ENCODE data around the gene C1orf174.
A peak's percentile ranks its signal among the peaks of the same experiment; 100 is the strongest.

C1orf174 gene

DNA sequence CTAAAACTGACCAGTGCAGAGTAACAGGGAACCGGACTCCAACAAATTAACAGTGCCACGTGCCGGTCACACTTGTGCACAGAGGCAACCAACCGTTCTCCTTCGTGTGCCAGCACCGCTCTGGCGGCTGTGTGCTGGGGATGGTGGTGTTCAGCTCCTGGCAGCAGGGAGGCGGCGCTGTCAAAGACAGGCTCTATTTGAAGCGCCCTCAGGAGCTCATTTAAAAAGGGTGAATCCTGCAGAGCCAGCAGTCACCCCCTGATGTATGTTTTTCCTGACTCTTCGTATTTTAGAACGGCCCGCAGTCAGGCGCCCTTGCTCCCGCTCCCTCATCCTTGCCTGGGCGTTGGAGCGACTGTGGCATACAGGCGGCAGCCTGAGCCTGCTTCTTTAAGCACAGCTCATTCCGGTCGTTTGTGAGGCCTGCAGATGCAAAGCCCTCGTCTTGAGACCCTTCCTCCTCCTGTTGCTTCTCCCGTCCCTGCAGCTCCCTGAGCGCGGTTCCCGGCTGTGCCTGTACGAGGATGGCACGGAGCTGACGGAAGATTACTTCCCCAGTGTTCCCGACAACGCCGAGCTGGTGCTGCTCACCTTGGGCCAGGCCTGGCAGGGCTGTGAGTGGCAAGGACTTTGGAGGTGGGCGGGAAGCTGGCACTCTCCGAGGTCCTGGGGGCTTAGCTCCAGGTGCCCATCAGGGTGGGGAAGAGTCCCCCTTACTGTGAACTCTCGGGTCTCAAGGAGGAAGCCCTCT, 41.7 kb downstream of the C1orf174 start:
- Mint-ChIP-seq H3K36me3 (peaks cover 2% of the 10 kb centered on the region), H3K27me3 (no peaks in the 10 kb centered on the region), H3K4me1 (ENCODE audit: low read depth) (peaks cover 33% of the 10 kb centered on the region), H3K27ac (peak overlapping the region; percentile 41), H3K9me3 (ENCODE audit: low read depth) (no peaks in the 10 kb centered on the region), H3K4me3 (peak overlapping the region; percentile 97)

DNA sequence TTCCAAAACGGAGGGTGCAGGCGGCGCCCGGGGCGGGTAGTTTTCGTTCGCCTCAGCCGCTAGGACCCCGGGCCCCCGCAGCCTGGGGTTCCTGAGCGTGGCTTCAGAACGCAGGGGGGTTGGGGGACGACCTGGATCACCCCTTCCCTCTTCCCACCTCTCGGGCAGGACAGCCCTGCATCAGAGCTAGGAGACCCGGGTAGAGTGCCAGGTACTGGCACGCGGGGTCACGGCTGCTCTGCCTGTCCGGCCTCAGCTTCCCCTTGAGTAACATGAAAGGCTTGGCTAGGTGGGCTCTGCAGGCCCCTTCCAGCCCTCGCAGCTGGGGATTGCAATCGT, 42.3 kb downstream of the C1orf174 start:
- H3K27me3 Mint-ChIP-seq, result no peaks in the 10 kb centered on the region
- H3K27ac Mint-ChIP-seq, result no peak overlapping the region
- no peaks in the 10 kb centered on the region for H3K9me3 Mint-ChIP-seq (ENCODE audit: low read depth)
- H3K4me3 Mint-ChIP-seq, result peak overlapping the region; percentile 97
- H3K36me3 Mint-ChIP-seq, result peaks cover 2% of the 10 kb centered on the region
- peaks cover 36% of the 10 kb centered on the region for H3K4me1 Mint-ChIP-seq (ENCODE audit: low read depth)

DNA sequence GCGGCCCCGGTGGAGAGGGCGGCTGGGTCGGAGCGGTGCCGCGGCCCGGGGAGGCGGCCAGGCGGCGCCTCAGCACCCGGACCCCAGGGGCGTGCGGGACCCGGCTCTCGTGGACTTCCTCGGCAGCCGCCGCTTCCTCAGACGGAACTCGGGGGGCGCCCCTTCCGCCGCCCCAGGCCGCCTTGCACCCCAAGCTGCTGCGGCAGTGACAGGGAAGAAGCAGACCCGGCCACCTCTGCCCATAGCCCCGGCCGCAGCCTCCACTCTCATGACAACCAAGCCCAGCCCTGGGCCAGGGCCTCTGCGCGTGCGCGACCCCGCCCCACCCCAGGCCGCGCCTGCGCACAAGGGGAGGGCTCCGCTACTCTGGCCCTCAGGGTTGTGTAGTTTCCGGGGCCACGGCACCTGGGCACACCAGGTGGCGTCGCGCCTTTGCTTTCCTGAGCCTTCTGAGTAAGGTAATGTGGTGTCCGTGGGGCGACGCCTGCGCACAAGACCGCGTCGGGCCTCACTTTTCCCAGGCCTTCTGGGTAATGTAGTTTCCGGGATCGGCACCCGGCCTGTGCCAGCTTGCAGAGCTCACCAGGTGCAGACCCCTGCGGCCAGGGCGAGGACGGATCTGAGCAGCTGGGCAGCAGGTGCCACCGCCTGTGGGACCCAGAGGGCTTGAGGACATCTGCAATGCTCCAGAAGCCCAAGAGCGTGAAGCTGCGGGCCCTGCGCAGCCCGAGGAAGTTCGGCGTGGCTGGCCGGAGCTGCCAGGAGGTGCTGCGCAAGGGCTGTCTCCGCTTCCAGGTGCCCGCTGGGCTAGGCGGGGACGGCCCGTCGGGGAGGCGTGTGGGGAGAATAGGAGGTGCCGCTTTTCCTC, 42.9 kb downstream of the C1orf174 start, which contains the start of the genes CEP104 and DFFB:
CEP104 (minus strand) TSS at position 289 of the 868 bp plus-strand sequence. CDS start 4,804 bp downstream, outside the sequence.
DFFB (plus strand) TSS at position 554 of the 868 bp plus-strand sequence; CDS start at position 682, 128 bp downstream.
- H3K4me1 Mint-ChIP-seq (ENCODE audit: low read depth), result peaks cover 36% of the 10 kb centered on the region
- peaks cover 2% of the 10 kb centered on the region for H3K36me3 Mint-ChIP-seq
- H3K27me3 Mint-ChIP-seq, result no peaks in the 10 kb centered on the region
- peak within 1 kb of the TSS; percentile 97 for H3K4me3 Mint-ChIP-seq
- H3K27ac Mint-ChIP-seq, result peak within 1 kb of the TSS; percentile 88
- no peaks in the 10 kb centered on the region for H3K9me3 Mint-ChIP-seq (ENCODE audit: low read depth)

DNA sequence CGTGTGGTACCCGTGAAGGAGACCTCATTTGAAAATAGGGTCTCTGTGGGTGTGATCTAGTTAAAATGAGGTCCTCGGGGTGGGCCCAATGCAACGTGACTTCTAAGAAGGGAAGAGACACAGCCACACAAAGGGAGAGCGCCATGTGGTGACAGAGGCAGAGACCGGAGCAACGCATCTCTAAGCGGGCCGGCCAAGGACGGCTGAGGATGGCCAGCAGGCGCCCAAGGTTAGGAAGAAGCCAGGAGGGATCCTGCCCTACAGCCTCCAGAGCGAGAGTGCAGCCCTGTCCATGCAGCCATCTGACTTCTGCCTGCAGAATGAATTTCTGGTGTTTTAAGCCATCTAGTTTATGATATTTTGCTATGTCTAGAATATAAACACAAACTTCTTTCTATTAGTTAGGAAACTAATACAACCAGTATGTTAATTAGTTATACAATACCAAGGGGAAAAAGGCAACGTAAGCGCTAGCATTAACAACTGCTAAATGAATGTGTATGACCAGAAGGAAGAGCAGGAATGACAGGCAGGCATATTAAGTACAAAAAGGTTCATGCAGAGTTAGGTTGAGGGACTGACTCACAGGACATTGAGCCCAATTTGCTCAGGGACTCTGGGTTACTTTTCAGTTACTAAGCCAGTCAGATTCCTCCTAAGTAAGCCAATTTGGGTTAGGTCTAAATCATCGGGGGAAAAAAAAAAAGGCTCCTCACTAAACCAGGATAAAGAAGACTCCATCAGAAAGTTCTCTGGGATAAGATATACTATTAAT, 47.2 kb downstream of the C1orf174 start:
- Mint-ChIP-seq H3K9me3 (ENCODE audit: low read depth) (no peaks in the 10 kb centered on the region), H3K27me3 (no peaks in the 10 kb centered on the region), H3K27ac (no peak overlapping the region), H3K4me1 (ENCODE audit: low read depth) (peaks cover 20% of the 10 kb centered on the region), H3K4me3 (no peak overlapping the region), H3K36me3 (peaks cover 5% of the 10 kb centered on the region)

DNA sequence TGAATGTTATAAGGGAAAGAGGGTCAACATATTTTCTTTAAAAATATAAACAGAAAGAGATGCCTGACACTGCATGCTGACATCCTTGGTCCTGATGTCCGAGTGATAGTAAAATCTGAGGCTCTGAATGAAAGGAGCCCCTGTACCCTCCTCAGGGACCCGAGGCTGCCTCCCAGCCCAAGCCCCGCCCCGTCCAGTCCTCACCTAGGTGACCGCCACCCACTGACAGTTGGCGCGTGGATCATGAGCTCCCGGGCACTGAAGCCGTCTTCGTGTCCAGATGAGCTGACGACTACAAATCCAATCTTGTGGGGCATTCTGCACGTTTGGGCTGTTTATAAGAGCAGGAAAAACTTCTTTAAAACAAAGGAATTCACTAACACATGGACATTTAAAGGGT, 48.0 kb downstream of the C1orf174 start:
- H3K4me1 Mint-ChIP-seq (ENCODE audit: low read depth), result peaks cover 18% of the 10 kb centered on the region
- H3K9me3 Mint-ChIP-seq (ENCODE audit: low read depth), result no peaks in the 10 kb centered on the region
- no peak overlapping the region for H3K27ac Mint-ChIP-seq
- peaks cover 6% of the 10 kb centered on the region for H3K36me3 Mint-ChIP-seq
- no peak overlapping the region for H3K4me3 Mint-ChIP-seq
- H3K27me3 Mint-ChIP-seq, result no peaks in the 10 kb centered on the region

DNA sequence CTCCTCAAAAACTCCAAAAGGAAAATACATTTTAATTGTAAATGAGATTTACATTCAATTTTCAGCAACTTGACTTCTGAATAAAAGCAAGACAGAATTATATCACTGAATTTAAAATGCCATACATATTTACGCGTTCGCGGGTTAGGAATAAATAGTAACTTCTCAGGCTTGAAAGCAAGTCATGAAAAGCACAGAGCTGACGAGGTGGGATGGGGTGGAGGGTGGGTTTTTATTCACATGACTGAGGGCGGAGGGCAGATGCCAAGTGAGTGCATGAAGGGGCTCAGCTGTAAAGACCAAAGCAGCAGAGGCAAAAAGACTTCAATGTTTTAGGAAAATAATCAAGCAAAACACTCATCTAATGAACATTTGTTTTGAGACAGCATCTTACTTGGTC, 48.8 kb downstream of the C1orf174 start:
- Mint-ChIP-seq H3K27me3 (no peaks in the 10 kb centered on the region), H3K4me3 (no peak overlapping the region), H3K27ac (no peak overlapping the region), H3K4me1 (ENCODE audit: low read depth) (peaks cover 17% of the 10 kb centered on the region), H3K36me3 (peaks cover 10% of the 10 kb centered on the region), H3K9me3 (ENCODE audit: low read depth) (no peaks in the 10 kb centered on the region)

DNA sequence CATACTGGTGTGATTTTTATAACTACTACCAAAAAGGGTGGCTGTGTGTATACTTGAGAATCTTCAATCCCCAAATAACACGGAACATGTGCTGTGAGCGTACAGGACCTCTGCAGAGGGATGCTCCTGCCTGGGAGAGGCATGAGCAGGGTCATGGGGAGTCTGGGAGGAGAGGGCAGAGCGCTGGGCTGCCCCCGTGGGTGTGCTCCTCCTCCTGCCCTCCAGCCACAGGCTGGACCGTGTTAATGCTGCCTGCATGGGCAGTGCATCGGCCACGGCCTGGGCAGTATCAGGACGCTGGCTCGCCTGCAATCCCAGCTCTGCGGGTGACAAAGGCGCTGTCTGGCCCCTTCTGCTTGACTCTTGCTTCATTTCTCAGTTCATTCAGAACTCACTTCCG, 49.2 kb downstream of the C1orf174 start:
- no peaks in the 10 kb centered on the region for H3K9me3 Mint-ChIP-seq (ENCODE audit: low read depth)
- peaks cover 10% of the 10 kb centered on the region for H3K36me3 Mint-ChIP-seq
- H3K27ac Mint-ChIP-seq, result no peak overlapping the region
- no peaks in the 10 kb centered on the region for H3K27me3 Mint-ChIP-seq
- H3K4me1 Mint-ChIP-seq (ENCODE audit: low read depth), result peaks cover 13% of the 10 kb centered on the region
- no peak overlapping the region for H3K4me3 Mint-ChIP-seq

DNA sequence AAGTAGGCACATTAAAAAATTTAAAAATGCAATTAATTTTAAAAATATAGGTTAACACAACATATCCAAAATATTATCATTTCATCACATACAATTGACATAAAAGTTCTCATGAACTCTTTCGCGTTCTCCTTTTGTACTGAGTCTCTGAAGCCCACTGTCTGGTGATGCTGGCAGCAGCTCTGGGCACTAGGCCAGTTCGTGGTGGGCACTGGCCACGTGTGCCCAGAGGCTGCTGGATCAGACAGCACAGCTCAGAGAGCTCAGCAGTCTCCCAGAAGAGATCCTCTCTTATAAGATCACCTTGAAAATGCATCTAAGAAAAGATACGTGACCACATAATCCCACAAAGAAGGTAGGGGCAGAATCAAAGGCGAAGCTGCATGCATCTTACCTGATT, 53.0 kb downstream of the C1orf174 start:
- Mint-ChIP-seq H3K27ac (no peak overlapping the region), H3K36me3 (peaks cover 10% of the 10 kb centered on the region), H3K27me3 (no peaks in the 10 kb centered on the region), H3K4me3 (no peak overlapping the region), H3K4me1 (ENCODE audit: low read depth) (no peaks in the 10 kb centered on the region), H3K9me3 (ENCODE audit: low read depth) (no peaks in the 10 kb centered on the region)

DNA sequence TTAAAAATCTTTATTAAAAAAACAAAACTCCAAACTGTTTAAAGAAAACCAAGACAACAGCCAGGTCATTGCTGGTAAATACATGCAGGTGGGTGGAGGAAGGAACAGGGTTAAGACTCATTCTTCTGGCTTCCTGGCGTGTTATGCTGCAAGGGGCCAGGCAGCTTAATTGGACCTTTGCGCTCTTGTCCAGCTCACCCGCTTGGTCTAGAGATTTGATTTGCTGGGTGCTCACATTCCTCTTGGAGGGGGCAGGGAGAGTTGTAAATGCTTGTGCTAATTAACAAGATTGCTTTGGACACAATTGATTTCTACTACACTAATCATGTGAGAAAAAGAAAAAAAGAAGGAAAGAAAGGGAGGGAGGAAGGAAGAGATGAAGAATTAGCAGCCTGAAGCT, 53.5 kb downstream of the C1orf174 start:
- H3K4me3 Mint-ChIP-seq, result no peak overlapping the region
- no peaks in the 10 kb centered on the region for H3K27me3 Mint-ChIP-seq
- H3K36me3 Mint-ChIP-seq, result peaks cover 7% of the 10 kb centered on the region
- no peaks in the 10 kb centered on the region for H3K9me3 Mint-ChIP-seq (ENCODE audit: low read depth)
- H3K4me1 Mint-ChIP-seq (ENCODE audit: low read depth), result no peaks in the 10 kb centered on the region
- H3K27ac Mint-ChIP-seq, result no peak overlapping the region

DNA sequence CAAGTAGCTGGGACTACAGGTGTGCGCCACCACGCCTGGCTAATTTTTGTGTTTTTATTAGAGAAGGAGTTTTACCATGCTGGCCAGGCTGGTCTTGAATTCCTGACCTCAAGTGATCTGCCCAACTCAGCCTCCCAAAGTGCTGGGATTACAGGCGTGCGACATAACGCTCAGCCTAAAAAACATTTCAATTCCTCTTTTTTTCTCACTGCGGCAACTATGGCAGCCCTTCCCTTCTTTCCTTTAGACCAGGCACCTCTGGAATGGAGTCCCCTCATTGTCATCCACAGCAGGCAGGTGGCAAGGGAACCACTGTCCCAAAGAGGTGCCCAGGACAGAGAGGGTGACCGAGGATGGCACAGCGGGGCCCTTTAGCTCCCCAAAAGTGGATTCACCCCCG, 57.2 kb downstream of the C1orf174 start:
- Mint-ChIP-seq H3K27ac (no peak overlapping the region), H3K36me3 (peaks cover 20% of the 10 kb centered on the region), H3K27me3 (no peaks in the 10 kb centered on the region), H3K4me1 (ENCODE audit: low read depth) (no peaks in the 10 kb centered on the region), H3K9me3 (ENCODE audit: low read depth) (no peaks in the 10 kb centered on the region), H3K4me3 (no peak overlapping the region)

DNA sequence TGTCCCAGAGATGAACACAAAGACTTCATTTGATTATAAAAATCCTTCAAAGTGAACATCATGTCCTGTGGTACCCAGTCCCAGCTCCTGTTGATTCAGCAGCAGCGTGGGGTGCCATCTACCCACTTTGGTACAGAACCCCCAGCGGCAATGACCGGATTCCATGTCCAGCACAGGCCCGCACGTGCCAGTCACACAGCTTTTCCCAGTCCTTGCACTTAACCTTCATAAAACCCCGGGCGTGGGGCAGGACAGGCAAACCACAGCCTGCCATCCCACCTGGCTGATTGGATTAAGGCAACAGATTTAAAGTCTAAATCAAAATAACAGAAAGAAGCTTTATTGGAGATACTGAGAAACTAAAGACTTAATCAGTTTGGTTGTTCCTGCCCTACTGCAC, 58.6 kb downstream of the C1orf174 start:
- no peak overlapping the region for H3K27ac Mint-ChIP-seq
- H3K9me3 Mint-ChIP-seq (ENCODE audit: low read depth), result peaks cover 4% of the 10 kb centered on the region
- peaks cover 25% of the 10 kb centered on the region for H3K36me3 Mint-ChIP-seq

More for the DNA sequence above, 58.6 kb downstream of the C1orf174 start:
- Mint-ChIP-seq H3K27me3 (no peaks in the 10 kb centered on the region), H3K4me1 (ENCODE audit: low read depth) (no peaks in the 10 kb centered on the region), H3K4me3 (no peak overlapping the region)

Data from activated naive CD8-positive, alpha-beta T cell (primary cell).